ENCODE data around the gene TJP2.

TJP2 gene

DNA sequence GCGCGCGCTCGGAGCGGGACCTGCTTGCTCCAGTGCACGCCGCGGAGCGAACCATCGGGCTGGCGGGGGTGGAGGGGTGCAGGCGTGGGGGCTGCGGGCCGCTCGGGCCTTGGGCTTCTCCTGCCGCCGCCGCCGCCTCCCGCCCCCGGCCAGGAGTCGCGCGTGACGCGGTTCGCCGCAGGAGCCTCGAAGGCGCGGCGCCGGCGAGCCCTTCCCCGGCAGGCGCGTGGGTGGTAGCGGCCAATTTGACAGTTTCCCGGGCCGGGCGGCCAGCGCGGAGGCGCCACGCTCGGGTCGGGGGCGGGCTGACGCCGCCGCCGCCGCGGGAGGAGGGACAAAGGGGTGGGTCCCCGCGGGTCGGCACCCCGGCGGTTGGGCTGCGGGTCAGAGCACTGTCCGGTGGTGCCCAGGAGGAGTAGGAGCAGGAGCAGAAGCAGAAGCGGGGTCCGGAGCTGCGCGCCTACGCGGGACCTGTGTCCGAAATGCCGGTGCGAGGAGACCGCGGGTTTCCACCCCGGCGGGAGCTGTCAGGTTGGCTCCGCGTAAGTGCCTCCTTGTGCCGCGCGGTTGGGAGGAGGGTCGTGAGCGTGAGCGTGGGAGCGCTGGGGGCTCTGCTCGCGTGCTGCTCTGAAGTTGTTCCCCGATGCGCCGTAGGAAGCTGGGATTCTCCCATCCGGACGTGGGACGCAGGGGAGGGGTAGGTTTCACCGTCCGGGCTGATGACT lies at the start of gene TJP2:
Gene TJP2, plus strand, starts transcription at position 387 of the 725 bp plus-strand sequence. Its CDS starts 96 bp downstream, at position 483.
- peak; percentile 86 for DNase-seq

- DNase-seq = peak; percentile 36
Measured at GRCh38 chr9:69130456-69131441, 43.3 kb upstream of the TJP2 start.

DNA sequence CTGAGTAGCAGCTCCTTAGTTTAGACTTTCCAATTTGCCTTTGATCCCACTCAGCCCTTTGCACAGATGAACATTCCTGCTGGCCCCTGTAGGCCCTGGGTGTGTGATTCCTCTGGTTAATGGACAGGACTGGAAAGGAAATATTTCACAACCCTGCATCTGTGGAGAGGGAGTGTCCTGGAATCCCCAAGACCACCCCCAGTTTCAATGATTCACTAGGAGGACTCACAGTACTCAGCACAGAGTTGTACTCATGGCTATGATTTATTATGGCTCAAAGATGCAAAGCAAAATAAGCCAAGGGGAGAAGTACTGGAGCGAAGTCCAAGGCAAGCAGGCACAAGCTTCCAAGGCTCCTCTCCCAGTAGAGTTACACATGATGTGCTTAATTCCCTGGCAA lies 42.4 kb upstream of the TJP2 start:
- DNase-seq = no peak

- no peak for DNase-seq
Measured at GRCh38 chr9:69132361-69132760, 41.7 kb upstream of the TJP2 start.

DNA sequence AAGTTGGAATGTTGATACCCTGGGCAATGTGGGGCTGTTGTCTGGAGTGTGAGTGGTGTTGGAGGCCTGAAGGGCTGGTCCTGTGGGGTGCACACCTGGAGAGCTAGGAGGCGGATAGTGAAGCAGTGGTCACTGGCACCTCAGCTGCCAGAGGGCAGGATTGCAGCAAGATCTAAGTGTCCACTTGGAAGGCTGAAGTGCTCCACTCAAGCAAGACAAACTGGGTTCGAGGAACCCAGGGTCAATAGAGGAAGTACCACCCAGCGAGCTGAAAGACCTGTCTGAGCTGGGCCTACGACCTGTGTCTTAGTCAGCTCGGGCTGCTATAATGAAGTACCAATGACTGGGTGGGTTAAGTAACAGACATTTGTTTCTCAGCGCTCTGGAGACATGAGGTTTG lies 39.7 kb upstream of the TJP2 start:
- DNase-seq = no peak

- DNase-seq = no peak
Measured at GRCh38 chr9:69136185-69136584, 37.9 kb upstream of the TJP2 start.

- DNase-seq = no peak
Measured at GRCh38 chr9:69136779-69137178, 37.3 kb upstream of the TJP2 start.

DNA sequence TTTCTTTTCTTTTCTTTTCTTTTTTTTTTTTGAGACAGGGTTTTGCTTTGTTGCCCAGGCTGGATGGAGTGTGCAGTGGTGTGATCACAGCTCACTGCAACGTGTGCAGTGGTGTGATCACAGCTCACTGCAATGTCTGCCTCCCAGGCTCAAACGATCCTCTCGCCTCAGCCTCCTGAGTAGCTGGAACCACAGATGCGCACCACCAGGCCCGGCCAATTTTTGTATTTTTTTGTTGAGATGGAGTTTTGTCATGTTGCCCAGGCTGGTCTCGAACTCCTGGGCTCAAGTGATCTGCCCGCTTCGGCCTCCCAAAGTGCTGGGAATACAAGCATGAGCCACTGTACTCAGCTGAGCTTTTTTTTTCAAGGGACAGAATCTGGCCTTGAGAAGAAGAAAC lies 36.8 kb upstream of the TJP2 start:
- no peak for DNase-seq

DNA sequence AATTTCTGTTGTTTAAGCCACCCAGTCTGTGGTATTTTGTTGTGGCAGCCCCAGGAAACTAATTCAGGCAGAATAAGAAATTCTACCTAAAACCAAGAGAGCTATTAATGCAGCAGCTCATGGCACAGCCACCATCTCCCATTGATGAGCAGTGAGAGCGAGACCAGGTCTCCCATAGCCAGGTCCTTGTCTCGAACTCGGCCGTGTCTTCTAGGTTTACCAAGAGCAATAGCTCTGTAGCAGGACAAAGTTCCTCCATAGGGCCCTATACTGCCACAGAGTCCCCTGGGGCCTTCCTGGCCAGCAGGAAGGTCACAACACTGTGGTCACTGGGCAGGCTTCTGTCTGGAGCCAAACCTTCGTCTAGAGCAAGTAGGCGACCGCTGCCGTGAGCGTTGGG lies 34.5 kb upstream of the TJP2 start:
- no peak for DNase-seq

DNA sequence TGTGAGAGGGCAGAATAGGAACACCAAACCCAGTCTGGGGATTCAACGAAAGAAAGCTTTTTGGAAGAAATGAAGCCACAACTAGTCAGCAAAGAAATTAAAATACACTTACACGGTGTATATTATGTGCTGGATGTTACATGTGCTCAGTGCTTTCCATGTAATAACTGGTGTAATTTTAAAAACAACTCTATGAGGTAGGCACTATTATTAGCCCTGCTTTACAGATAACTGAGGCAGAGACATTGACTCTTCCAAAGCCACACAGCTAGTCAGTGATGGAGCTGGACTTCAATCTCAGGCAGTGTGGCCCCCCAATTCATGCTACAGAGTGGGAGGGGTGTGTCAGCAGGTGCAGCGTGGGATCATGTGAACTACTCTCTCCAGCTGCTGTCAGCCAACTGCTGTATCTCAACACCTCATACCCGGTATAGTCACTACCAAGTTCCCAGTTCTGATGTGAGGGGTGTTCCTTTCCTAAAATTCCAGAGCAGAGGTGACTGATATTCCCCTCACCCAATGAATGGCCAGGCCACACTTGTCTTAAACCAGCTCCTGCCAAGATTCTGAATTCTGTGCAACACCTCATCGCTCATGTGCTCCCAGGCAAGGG lies 33.8 kb upstream of the TJP2 start:
- DNase-seq = no peak

DNA sequence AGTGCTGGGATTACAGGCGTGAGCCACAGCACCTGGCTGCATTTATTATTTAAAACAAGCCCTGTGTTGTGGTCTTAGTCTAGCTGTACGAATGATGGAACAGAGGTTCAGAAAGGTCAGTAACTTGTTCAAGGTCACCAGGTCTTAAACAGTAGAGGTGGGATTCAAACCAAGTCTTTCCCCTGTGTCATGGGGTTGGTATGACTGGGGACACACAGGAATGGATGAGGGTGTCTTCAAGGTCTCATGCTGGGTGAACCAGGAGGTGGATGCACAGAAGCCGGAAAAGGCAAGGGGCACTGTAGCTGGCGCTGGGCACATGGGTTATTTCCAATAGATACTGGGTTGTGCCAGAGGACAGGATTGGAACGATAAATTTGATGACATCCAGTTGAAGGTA lies 32.2 kb upstream of the TJP2 start:
- no peak for DNase-seq

GRCh38 chr9:69143291-69143690 lies 30.8 kb upstream of the TJP2 start:
- DNase-seq = no peak

DNA sequence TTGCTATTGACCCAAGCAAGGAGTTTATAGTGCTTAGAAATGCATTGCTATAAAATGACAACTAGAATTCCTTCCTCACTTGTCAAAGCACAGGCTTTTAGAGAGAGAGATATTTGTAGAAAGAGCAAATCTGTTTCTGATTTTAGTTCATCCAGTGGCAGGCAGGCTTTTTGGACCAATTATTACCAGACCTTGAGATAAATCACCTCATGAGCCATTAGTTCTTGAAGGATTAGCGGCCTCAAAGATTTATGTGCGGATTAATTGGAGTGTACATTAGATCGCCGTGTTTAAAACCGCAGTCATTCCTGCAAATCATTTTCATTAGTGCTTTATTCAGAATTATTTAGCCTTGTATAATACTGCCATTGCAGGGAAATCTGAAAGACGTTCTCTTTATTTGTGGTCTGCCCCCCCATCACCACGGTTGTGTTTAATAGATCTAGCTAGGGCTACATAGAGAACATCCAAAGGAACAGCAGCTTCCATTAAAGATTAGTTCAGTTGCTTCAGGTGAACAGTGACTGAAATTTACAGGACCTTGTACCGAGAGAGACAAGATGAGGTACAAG lies 28.8 kb upstream of the TJP2 start:
- DNase-seq = no peak

GRCh38 chr9:69147041-69147834 lies 26.8 kb upstream of the TJP2 start:
- no peak for DNase-seq

DNA sequence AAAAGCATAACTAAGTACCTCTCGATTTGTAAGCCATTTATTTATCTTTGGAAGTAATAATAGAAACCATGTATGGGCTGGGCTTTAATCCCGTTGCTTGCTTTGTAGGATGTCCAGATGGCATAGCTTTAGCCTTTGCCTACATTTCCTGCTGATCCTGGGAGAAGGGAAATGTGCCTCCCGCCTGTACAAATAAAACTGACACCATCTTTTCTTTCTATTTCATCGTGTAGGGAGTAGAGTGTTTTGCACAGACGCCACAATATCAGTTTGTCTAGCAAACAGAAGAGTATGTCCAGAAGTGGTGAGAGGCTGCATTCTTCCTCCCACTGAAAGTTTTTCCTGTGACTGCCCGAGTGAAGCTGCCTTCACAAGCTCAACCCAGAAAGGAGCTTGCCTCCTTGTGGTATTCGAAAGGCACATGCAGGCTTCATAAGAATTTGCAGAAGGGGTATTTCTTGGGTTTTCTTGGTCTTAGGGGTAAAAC lies 24.7 kb upstream of the TJP2 start:
- DNase-seq = no peak

- DNase-seq = no peak
Measured at GRCh38 chr9:69151506-69151905, 22.6 kb upstream of the TJP2 start.

DNA sequence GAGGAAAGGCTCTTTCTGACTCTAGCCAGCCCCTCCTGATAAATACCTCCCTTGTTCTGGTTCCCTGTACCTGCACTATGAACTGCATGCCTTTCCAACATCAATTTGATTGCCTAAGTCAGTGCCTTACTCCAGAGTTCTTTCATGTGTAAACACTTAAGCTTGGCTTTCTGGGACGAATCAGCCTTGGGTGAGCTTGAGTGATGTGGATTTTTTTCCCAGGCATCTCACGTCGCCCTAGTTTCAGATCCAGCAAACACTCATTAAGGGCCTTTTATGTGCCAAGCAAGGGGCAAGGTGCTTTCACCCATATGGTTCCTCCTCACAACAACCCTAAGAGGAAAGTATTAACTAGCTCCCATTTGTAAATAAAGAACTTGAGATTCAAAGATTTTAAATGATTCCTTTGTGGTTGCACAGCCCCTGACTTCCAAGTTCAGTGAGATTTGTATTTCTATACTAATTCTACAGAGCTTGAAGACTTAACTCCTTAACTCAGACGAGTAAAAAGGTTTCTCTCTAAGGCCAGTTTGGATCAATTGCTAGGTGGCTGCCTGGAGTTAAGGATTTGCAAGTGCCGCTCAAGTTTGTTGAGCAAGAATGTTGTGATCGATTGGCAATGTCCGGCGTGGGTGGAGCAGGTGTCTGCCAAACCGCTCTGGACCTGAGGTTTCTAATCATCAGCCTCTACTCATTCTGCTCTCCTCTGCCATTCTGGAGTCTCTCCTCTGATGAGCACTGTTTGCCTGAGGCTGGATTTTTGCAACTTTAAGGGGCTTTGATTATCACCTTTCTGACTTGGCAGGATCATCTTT lies 20.2 kb upstream of the TJP2 start:
- DNase-seq = no peak

GRCh38 chr9:69155341-69156030 lies 18.6 kb upstream of the TJP2 start:
- no peak for DNase-seq

DNA sequence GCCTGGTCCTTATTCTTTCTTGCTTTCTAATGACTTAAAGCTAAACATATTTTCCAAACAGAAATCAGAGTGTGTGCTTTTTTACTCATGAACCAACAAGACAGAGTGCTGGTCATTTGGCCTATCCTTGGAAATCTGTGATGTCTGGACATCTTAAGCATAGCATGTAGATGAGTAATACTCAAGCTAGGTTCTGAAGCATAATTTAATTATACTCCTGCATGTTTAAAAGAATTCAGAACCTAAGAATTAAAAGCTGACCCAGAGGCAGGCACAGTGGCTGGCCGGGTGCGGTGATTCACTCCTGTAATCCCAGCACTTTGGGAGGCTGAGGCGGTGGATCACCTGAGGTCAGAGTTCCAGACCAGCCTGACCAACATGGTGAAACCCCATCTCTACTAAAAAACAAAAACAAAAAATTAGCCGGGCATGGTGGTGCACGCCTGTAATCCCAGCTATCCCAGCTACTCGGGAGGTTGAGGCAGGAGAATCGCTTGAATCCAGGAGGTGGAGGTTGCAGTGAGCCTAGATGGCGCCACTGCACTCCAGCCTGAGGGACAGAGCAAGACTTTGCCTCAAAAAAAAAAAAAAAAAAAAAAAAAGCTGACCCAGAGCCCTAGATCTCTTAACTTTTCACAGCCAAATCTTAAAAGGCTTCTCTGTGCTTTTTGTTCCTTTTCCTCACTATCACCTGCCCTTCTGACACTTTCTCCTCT lies 16.2 kb upstream of the TJP2 start:
- no peak for DNase-seq

GRCh38 chr9:69158471-69158870 lies 15.6 kb upstream of the TJP2 start:
- DNase-seq = no peak
